Measurements from ENCODE around the gene TRAPPC5. TPM values are rescaled to one million over a fixed set of nuclear protein-coding genes. Genes with fewer than 3 reads are reported as not detected.

TRAPPC5 gene
- total and polyA plus RNA-seq, 5 donors: 93.4 to 121 (median 96.1) TPM

DNA sequence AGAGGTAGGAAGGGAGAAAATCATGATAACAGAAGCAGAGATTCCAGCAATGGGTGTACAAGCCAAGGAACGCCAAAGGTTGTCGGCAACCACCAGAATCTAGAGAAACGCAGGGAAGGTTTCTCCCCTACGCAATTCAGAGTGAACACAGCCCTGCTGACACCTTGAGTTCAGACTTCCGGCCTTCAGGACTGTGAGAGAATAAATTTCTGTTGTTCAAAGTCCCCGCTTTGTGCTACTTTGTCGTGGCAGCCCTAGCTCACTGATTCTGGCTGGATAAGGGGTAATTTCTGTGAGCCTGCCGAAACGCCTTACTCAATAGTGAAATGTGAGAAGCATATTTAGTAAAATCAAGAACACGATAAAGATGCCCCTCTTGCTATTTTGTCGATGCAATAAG lies 56.6 kb downstream of the TRAPPC5 start:
- Histone ChIP-seq H3K27me3 (ENCODE audit: control insufficient read depth, insufficient read depth) (no peaks in the 10 kb centered on the region), H3K4me3 (ENCODE audit: low read length) (no peak overlapping the region), H3K9me3 (ENCODE audit: control insufficient read depth, low read length) (no peaks in the 10 kb centered on the region), H3K27ac (ENCODE audit: low read length) (no peak overlapping the region), H3K4me1 (ENCODE audit: control insufficient read depth, insufficient read depth, low read length) (no peaks in the 10 kb centered on the region)
- ATAC-seq: no peak
- intact Hi-C loops (cut with DNase I): no loop called here
- DNase-seq: no peak
- 83% methylated on average over 11 of the region's 11 CpGs for WGBS

Other genes with a start within 250 kb of the TRAPPC5 start
- gene PEX11G, start 191.8 kb upstream of the TRAPPC5 start, total RNA-seq: 1 to 10 TPM; 1.5 to 2.5 (median 2.3) TPM
- gene PEX11G, start 191.8 kb upstream of the TRAPPC5 start, polyA plus RNA-seq: 3.2 TPM
- gene ZNF358, start 164.7 kb upstream of the TRAPPC5 start, total RNA-seq: 100 to 1,000 TPM; 101 to 120 (median 115) TPM
- gene ZNF358, start 164.7 kb upstream of the TRAPPC5 start, polyA plus RNA-seq: 143 TPM
- gene MCOLN1, start 158.2 kb upstream of the TRAPPC5 start, total RNA-seq: 10 to 100 TPM; 19.5 to 24.4 (median 21.8) TPM
- 20.7 TPM for gene MCOLN1, start 158.2 kb upstream of the TRAPPC5 start, polyA plus RNA-seq
- 10 to 100 TPM; 53.4 to 70.9 (median 65.4) TPM for gene PNPLA6, start 145.1 kb upstream of the TRAPPC5 start, total RNA-seq
- gene PNPLA6, start 145.1 kb upstream of the TRAPPC5 start, polyA plus RNA-seq: 33.5 TPM
- under 1 TPM; 0.20 to 0.71 (median 0.38) TPM for gene CAMSAP3, start 85.0 kb upstream of the TRAPPC5 start, total RNA-seq
- gene CAMSAP3, start 85.0 kb upstream of the TRAPPC5 start, polyA plus RNA-seq: 0.29 TPM
- gene XAB2, start 51.3 kb upstream of the TRAPPC5 start, total RNA-seq: 10 to 100 TPM; 18.9 to 27.3 (median 26.0) TPM
- gene XAB2, start 51.3 kb upstream of the TRAPPC5 start, polyA plus RNA-seq: 19.0 TPM
- 100 to 1,000 TPM; 136 to 194 (median 167) TPM for gene PET100, start 51.0 kb upstream of the TRAPPC5 start, total RNA-seq
- gene PET100, start 51.0 kb upstream of the TRAPPC5 start, polyA plus RNA-seq: 191 TPM
- not detected for gene PCP2, start 47.1 kb upstream of the TRAPPC5 start, total RNA-seq
- gene PCP2, start 47.1 kb upstream of the TRAPPC5 start, polyA plus RNA-seq: 0.34 TPM
- gene STXBP2, start 43.7 kb upstream of the TRAPPC5 start, total RNA-seq: 10 to 100 TPM in 1 of 4 donors, 1 to 10 TPM in 3; 6.8 to 12.1 (median 9.2) TPM
- gene STXBP2, start 43.7 kb upstream of the TRAPPC5 start, polyA plus RNA-seq: 5.0 TPM
- gene RETN, start 11.8 kb upstream of the TRAPPC5 start, total RNA-seq: 1 to 10 TPM in 1 of 4 donors, under 1 TPM in 2, not detected in 1; 0.49 to 1.7 (median 0.78) TPM
- 7.2 TPM for gene RETN, start 11.8 kb upstream of the TRAPPC5 start, polyA plus RNA-seq
- under 1 TPM; 0.17 to 0.85 (median 0.47) TPM for gene MCEMP1, start 3.7 kb upstream of the TRAPPC5 start, total RNA-seq
- gene MCEMP1, start 3.7 kb upstream of the TRAPPC5 start, polyA plus RNA-seq: 0.50 TPM
- not detected for gene FCER2, start 21.3 kb downstream of the TRAPPC5 start, total RNA-seq
- gene FCER2, start 21.3 kb downstream of the TRAPPC5 start, polyA plus RNA-seq: 0.09 TPM
- gene CLEC4G, start 51.3 kb downstream of the TRAPPC5 start, total RNA-seq: 1 to 10 TPM in 2 of 4 donors, under 1 TPM in 2; 0.54 to 1.6 (median 1.1) TPM
- 0.32 TPM for gene CLEC4G, start 51.3 kb downstream of the TRAPPC5 start, polyA plus RNA-seq
- 10 to 100 TPM in 1 of 4 donors, 1 to 10 TPM in 3; 3.7 to 10.7 (median 9.1) TPM for gene CD209, start 66.7 kb downstream of the TRAPPC5 start, total RNA-seq
- gene CD209, start 66.7 kb downstream of the TRAPPC5 start, polyA plus RNA-seq: 0.68 TPM
- not detected for gene CLEC4M, start 82.4 kb downstream of the TRAPPC5 start, total RNA-seq
- not detected for gene CLEC4M, start 82.4 kb downstream of the TRAPPC5 start, polyA plus RNA-seq
- 10 to 100 TPM; 17.7 to 20.5 (median 18.6) TPM for gene EVI5L, start 149.4 kb downstream of the TRAPPC5 start, total RNA-seq
- gene EVI5L, start 149.4 kb downstream of the TRAPPC5 start, polyA plus RNA-seq: 22.2 TPM
- gene PRR36, start 193.6 kb downstream of the TRAPPC5 start, total RNA-seq: under 1 TPM in 2 of 4 donors, not detected in 2; 0.29 to 0.34 TPM
- 0.11 TPM for gene PRR36, start 193.6 kb downstream of the TRAPPC5 start, polyA plus RNA-seq
- gene LRRC8E, start 207.7 kb downstream of the TRAPPC5 start, total RNA-seq: 1 to 10 TPM in 2 of 4 donors, under 1 TPM in 2; 0.93 to 1.2 (median 0.97) TPM
- gene LRRC8E, start 207.7 kb downstream of the TRAPPC5 start, polyA plus RNA-seq: 0.36 TPM
- gene MAP2K7, start 223.0 kb downstream of the TRAPPC5 start, total RNA-seq: 10 to 100 TPM; 23.2 to 32.6 (median 28.5) TPM
- gene MAP2K7, start 223.0 kb downstream of the TRAPPC5 start, polyA plus RNA-seq: 26.9 TPM
- gene TGFBR3L, start 234.0 kb downstream of the TRAPPC5 start, total RNA-seq: 10 to 100 TPM in 3 of 4 donors, 1 to 10 TPM in 1; 8.0 to 17.6 (median 14.5) TPM
- 2.4 TPM for gene TGFBR3L, start 234.0 kb downstream of the TRAPPC5 start, polyA plus RNA-seq
- 10 to 100 TPM in 3 of 4 donors, 1 to 10 TPM in 1; 9.6 to 14.4 (median 11.0) TPM for gene SNAPC2, start 239.5 kb downstream of the TRAPPC5 start, total RNA-seq
- gene SNAPC2, start 239.5 kb downstream of the TRAPPC5 start, polyA plus RNA-seq: 12.2 TPM
- under 1 TPM in 2 of 4 donors, not detected in 2; 0.24 to 0.34 TPM for gene CTXN1, start 245.3 kb downstream of the TRAPPC5 start, total RNA-seq
- gene CTXN1, start 245.3 kb downstream of the TRAPPC5 start, polyA plus RNA-seq: 0.16 TPM

Measured in right cardiac atrium (tissue), 5 donors.